ENCODE data around the gene PI4KA. TPM values are rescaled to one million over a fixed set of nuclear protein-coding genes. Genes with fewer than 3 reads are reported as not detected.

Gene PI4KA
- total RNA-seq = 10 to 100 TPM; 54.9 to 56.1 TPM

GRCh38 chr22:20858615-20859416 lies at the start of gene PI4KA, which contains the start of gene SNAP29:
Gene PI4KA (minus strand): TSS chr22:20858811. CDS start chr22:20858725, 86 bp downstream.
Gene SNAP29 (plus strand): TSS chr22:20859007. CDS start chr22:20859111, 104 bp downstream.

DNA sequence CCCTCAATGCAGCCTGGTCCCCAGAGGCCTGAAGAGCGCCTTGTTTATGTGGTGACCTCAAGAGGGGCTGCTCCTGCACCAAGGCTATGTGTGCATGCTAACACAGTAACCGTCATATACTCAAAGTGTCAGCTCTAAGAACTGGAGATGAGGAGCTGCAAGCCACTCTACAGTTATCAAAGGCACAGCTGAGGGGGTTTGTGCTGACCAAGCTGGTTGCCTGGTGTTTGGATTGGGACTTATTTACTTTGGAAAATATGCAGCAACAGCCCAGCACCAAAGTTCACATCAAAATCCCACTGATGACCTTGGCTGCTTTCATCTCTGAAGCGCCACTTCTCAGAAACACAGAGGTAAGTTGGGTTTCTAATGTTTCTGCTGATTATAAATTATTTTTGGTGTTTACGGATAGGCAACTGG lies 84.8 kb downstream of the PI4KA start, which contains the start of gene SERPIND1:
Gene SERPIND1 (plus strand): TSS at position 321 of the 420 bp plus-strand sequence. CDS start 5,200 bp downstream, outside the sequence.

Other genes with a start within 250 kb of the PI4KA start
- under 1 TPM in 1 of 2 donors, not detected in 1; under 0.01 TPM for gene SERPIND1, start 84.7 kb downstream of the PI4KA start, total RNA-seq
- 10 to 100 TPM; 12.4 to 14.7 TPM for gene SNAP29, start 196 bp upstream of the PI4KA start, total RNA-seq
- 10 to 100 TPM; 30.3 to 47.6 TPM for gene CRKL, start 58.6 kb upstream of the PI4KA start, total RNA-seq
- 1 to 10 TPM; 1.7 to 2.3 TPM for gene AIFM3, start 108.4 kb upstream of the PI4KA start, total RNA-seq
- gene LZTR1, start 123.5 kb upstream of the PI4KA start, total RNA-seq = 10 to 100 TPM; 47.0 to 63.3 TPM
- 10 to 100 TPM; 31.0 to 32.6 TPM for gene THAP7, start 143.3 kb upstream of the PI4KA start, total RNA-seq
- 1 to 10 TPM; 3.7 to 3.8 TPM for gene P2RX6, start 156.4 kb upstream of the PI4KA start, total RNA-seq
- gene SLC7A4, start 173.8 kb upstream of the PI4KA start, total RNA-seq = 1 to 10 TPM; 2.8 to 4.3 TPM
- under 1 TPM in 1 of 2 donors, not detected in 1; under 0.01 TPM for gene LRRC74B, start 187.1 kb upstream of the PI4KA start, total RNA-seq

Data from melanocyte of skin (primary cell).